Measurements from ENCODE around the gene CAMTA2.

Gene CAMTA2

DNA sequence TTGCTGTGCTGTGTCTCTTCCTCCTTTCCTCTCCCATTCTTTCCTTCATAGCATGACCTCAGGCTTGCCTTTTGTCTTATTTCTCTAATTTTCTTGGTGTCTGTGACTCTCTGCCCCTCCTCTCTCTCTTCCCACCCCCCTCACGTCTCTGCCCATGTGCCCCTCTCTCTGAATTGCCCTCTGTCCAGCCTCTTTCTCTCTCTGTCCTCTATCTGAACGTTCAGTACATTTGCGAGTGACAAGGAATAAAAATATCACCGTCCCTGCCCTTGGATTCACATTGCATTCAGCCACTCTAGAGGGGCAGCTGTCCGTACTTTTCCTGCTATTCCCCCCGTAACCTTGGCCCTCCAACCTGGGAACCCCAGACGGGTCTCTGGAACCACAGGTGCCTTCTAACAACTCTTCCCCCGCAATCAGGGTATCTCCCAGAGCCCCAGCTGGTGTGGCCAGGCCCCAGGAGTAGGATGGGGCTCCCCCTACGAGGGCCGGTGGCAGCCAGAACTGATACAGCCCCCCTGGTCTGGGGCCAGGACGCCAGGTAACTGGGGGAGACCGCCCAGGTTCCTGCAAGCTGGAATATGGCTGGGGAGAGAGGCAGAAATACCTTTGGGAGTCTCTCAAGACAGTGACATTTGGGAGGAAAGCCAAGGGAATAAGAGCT, 12.1 kb upstream of the CAMTA2 start:
- no peak for DNase-seq (ENCODE audit: low read depth in 2 of 2)

DNA sequence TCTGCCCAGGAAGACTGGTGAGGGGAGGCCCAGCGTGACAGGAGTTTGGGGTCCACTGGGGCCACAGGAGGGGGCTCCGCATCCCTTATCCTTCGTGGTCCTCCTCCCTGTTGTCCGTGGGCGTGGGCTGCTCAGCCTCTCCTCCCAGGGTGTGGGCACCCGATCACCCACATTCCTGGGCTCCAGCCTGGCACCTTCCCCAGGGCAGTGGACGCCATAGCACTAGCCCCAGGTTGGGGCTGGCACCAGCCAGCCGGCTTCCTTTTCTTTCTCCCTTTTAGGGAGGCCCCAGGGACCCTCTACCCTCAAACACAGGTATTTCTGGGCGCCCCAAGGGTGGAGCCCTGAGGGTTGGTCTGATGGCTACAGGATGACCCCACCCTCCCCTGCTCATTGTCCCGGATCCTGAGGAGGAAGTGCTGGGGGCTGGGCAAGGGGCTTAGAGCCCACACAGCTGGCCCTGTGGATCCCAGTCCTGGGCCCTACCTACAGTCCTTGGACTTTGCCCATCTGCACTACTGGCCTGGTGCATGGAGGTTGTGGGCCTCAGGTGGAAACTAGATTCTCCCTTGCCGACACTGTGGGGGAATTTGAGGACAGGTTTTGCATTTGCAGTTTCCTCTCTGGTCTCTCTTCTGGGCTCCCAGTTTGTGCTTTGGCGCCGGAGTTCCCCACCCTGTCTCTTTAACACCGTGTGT, 11.4 kb upstream of the CAMTA2 start:
- DNase-seq (ENCODE audit: low read depth in 2 of 2): no peak

DNA sequence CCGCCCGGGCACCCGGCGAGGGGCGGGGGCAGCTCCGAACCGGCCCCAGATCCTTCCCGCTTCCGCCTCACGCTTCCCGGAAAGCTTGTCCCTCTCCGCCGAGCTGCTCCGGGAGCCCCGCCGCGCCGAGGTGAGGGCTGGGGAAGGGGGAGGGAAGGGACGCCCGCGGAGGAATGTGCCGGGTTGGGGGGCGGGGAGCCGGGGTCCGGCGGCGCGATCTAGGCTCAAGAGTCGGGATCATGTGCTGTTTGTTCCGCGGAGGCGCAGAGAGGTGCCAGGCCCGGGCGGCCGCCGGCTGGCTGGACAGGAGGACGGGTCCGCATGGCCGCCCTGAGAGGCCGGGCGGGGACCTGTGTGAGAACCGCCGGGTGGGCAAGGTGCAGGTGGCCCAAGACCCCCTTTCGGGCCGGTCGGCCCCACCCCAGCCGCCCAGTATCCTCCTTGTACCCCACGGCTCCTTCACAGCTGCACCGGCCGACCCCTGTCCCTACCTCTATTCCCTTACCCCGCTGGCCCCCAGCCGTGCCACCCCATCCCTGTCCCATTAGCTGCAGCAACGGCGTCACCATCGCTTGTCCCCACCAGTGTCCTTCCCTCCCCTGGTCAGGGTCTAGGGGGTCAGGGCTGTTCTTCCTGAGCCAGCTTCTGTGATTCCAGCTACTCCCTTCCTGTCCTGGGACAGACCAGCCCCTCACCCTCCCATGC, 10.7 kb upstream of the CAMTA2 start:
- no peak for DNase-seq (ENCODE audit: low read depth in 2 of 2)

DNA sequence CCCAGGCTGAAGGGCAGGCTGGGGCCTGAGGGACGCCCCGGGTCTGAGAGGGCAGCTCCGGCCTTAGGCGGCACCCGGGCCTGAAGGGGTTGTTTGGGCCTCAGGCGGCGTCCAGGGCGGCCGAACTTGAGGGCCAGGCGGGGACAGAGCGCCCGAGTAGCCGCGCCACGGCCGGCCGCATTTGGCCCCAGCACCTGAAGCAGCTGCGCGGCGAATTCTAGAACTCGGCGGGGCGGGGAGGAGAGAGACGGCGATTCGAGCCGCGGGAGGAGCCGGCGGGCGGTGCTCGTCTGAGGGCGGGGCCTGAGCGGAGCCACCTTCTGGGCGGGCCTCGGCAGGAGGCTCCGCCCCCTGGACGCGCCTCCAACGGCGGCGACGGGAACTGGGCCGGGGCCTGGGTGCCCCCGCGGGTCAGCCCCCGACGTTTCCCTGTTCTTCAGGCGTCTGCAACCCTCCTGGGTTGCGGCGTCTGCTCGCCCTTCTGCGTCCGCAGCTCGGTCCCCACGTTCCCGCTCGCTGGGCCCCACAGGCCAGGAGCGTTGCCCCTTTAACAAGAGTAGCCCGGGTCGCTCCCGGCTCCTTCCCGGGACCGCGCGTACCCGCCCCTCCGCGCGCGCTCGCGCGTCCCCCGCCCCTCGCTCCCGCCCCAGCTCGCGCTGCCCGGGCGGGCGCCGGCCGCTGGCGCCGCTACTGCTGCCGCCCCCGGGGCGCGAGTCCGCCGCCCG, 10.0 kb upstream of the CAMTA2 start, which contains the start of the genes INCA1 and KIF1C:
INCA1 (minus strand) TSS at position 221 of the 725 bp plus-strand sequence. CDS start 3,085 bp downstream, outside the sequence.
KIF1C (plus strand) TSS at position 649 of the 725 bp plus-strand sequence. CDS start 2,297 bp downstream, outside the sequence.
- DNase-seq (ENCODE audit: low read depth in 2 of 2): peak; percentile 74 to 87

DNA sequence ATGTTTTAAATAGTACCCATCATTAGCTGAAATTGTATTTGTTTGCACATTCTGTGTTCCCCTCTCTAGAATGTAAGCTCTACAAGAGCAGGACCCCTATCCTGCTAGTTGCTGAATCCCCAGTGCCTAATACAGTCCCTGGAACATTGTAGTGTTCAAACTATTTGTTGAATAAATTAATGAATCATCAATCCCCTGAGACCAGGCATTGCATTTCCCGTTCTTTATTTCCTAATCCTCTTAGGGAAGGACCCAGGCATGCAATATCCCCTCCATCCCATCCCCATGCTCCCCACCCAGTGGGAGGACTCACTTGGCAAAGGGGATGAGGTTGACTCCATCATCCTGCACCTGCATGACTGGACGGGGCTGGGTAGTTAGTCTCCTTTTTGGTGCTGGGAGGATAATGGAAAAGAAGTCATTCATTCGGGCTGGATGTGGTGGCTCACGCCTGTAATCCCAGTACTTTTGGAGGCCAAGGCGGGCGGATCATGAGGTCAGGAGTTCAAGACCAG, 6.7 kb upstream of the CAMTA2 start:
- DNase-seq (ENCODE audit: low read depth in 2 of 2): no peak

DNA sequence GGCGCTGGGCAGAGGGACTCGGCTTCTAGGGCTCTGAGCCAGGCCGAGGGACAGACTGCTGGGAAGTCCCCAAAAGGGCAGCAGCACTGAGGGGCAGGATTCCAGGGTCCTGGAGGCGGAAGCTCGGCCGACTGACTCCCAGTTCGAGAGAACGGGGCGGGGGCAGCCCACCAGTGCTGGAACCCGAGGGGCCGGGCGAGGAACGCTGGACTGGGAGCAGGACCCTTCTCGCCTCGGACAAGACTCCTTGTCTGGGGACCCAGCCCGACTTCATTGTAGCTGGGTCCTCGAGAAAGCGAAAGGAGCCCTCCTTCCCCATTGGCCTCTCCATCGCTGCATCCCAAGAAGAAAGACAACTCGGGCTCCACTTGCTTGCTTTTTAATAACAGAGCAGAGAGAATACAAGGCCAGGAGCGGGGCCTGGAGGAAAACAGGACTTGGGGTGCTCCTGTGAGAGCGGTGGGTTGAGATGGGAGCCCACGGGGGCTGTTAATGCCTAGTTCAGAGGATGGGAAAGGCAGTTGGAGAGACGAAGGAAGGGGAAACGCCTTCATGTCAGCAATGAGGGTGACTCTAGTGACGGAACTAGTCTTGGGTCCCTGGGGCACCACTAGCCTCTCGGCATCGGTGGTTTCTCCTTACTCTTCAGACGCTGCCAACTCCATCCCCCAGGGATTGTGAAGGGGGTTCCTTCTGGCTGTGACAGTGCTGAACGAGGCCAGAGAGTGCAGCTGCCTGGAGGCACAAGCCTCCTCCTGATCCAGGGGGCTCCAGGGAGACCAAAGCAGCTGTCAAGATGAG, 492 bp upstream of the CAMTA2 start:
- DNase-seq (ENCODE audit: low read depth in 2 of 2): no peak

DNA sequence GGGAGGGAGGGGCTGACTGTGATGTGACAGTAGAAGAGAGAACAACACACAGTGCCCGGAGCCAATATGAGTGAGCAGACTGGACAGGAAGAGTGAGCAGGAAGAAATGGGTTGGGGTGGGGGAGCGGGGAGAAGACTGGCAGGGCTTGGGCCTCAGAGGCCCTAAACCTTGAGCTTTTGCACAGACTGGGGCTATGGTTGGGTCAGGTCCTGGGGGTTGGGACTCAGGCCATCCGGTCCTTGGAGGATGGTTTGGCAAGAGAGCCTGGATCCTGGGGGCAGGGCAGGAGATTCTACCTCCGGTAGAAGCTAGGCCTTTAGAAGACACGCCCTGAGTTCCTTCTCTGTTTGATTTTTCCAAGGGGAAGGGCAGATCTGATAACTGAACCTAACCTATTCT, 1.1 kb downstream of the CAMTA2 start:
- no peak for DNase-seq (ENCODE audit: low read depth in 2 of 2)

DNA sequence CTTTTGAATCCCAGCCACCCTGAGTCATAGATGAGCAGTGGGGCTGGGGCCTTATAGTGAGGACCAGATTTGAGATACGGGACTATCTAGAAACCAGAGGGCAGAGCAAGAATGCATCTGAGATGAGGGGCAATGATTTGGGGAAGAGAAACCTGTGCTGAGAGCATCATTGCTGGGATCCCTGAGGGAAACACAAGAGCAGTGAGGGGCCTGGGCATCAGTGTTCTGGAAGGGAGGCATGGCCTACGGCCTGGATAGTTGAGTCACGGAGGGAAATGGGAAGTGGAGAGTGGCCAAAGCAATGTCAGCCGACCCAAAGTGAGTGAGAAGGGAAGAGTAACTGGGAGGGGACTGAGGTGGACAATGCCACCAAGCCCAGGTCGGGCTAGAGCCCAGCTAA, 5.2 kb downstream of the CAMTA2 start:
- DNase-seq (ENCODE audit: low read depth in 2 of 2): no peak

DNA sequence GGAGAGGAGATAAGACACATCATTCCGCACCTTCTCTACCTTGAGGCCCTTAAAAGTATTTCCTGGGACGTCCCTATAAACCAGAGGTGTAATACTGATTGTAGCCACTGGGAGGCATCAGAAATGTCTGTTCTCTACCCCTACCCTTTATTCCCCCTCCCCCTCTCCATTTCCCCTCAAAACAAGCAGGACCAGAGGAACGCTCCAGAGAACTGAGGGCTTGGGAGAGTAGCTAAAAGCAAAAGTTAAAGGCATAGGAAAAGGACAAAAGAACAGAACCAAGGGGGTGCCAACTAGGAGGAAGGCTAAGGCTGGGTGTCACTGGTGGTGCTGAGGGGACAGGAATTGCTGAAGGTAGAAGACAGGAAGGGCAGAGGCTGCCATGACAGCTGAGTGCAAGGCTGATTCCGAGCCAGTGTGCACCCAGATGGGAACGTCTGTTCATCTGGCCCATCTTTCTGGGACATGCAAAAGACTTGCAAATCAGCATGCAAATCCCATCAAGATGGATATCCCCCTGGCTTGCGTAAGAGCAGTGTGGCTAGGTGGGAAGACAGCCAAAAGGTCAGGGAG, 6.7 kb downstream of the CAMTA2 start:
- DNase-seq (ENCODE audit: low read depth in 2 of 2): no peak

DNA sequence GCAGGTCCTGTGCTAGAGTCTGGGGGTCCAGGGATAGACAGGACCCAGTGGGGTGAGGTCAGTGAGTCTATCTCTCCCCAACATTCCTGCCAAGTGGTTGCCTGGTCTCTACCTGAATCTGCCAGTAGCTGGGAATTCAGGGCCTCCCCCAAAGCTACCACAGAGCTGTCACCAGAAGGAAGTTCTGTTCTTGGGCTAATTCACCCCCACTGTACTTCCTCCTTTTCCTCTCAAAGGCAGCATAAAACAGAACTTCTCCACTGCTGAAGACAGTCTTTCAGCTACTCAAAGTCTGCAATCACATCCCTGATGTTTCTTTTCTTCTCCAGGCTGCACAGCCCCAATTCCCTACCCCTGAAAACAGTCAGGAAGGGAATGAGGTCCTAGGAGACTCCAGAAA, 8.7 kb downstream of the CAMTA2 start:
- no peak for DNase-seq (ENCODE audit: low read depth in 2 of 2)

DNA sequence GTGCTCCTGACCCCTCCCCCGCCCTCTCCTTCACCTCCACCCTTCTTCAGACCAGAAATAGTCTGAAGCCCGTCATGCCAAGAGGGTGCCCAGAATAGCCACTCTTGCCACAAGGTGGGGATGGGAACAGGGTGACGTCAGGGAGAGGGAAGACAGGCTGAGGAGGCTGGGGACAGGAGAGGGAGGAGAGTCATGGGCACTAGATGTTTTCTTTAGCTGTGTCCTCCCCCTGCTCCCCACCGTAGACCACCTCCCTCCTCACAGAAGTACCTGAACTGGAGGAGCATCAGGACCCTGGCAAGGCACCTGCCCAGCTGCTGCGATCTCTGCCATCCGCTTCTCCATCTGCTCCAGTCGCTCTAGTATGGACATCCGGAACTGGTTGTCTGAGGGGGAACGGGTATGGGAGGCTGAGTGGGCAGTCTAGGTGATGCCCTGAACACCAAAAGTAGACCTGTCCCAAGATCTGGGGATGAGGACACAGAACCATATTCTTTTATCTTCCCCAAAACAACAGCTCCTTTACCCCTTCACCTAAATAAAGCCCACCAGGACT, 13.3 kb downstream of the CAMTA2 start:
- DNase-seq (ENCODE audit: low read depth in 2 of 2): no peak

DNA sequence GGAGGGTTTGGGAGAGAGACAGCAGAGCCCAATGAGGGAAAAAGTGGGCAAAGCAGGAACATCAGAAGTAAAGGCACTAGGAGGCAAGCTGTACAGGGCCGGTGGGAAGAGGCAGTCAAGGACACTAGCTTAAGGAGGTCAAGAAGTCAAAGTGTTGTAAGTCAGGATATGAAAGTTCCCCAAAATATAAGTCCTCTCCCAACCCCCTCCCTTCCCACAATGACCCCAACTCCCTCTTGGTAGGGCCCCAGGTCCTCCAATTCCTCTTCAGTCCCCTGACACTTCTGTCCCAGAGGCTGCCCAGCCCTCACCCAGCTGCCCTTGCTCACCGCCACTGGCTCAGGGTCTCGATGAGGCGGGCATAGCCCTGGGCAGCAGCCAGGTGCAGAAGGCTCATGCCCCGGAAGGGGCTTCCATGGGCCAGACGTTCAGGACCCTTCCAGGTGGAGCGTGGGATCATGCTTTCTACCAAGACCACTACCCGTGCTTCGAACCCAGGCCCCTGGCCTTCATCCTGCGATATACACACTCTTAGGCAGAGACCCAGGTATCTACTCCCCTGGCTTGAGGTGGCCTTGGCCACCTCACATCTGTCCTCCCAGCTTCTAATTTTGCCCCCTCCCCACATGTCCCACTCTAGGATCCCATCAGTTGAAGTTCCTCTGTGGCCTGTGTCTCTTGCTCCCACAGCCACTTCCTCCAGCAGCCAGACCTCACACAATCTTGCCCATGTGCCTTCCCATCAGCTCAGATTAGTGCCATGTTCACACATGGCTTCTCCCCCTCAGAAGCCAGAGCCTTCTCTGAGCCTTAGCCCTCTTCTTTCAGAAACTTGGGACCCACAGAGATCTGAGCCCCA, 14.0 kb downstream of the CAMTA2 start:
- no peak for DNase-seq (ENCODE audit: low read depth in 2 of 2)

DNA sequence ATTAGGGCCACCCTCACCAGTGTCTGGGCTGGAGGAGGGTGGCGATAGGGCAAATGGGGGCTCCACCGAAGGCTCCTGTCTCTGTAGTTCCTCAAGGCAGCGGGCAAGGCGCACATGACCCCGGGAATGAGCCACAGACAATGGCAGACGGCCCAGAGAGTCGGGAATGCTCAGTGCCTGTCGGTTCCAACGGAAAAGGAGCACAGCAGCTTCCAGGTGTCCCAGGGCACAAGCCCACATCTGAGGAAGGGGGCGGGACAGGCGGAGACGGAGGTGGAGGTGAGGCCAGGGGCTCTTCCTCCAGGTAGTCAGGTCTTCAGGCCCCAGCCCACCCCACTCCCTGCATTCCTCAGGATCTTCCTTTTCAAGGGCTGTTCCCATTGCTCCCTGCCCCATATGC, 14.7 kb downstream of the CAMTA2 start:
- no peak for DNase-seq (ENCODE audit: low read depth in 2 of 2)

DNA sequence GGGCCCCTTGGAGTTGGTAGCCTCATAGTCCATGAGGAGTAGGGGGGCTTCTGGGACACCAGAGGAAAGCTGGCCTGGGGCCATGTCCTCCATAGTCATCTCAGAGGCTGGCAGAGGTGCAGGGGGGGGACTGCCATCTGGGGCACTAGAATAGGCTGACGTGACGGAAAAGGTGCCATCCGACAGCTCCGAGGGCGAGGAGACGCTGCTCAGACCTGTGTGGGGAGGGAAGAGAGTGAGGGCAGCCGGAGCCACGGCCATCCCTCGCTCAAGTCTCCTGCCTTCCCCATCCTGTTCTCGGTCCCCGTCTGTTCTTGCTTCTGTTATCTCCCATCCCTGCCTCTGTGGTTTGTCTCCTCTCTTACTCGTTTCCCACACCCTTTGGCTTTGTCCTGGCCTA, 15.2 kb downstream of the CAMTA2 start:
- no peak for DNase-seq (ENCODE audit: low read depth in 2 of 2)

DNA sequence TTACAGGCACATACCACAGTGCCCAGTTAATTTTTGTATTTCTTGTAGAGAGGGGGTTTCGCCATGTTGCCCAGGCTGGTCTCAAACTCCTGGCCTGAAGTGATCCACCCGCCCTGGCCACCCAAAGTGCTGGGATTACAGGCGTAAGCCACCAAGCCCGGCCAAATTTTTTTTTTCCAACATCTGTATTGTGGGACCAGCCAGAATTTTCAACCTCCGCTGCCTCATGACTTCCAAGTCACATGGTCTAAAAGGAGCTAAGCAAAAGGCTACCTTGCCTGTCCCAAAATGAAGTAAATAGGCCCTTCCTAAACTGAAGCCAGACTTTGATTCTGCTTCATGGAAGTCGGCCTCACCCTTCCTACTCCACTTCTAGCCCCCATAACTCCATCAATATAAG, 15.6 kb downstream of the CAMTA2 start:
- no peak for DNase-seq (ENCODE audit: low read depth in 2 of 2)

DNA sequence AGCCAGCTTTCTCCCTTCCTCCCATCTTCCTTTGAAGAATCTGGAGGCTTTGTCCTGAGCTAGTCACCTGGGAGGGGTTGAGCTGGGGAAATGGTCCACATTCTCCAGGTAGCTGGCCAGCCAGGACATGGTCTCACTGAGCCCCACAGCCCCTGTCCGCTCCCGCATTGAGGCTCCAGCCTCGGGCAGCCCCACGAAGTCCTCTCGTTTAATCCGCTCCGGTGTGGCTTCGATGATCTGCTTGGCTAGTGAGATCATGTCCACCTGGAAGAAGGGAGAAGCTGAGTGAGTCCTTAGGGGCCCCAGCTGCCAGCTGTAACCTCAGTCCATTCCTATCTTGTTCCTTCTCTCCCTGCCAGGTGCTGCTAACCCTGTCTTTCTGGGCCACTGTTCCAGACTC, 17.2 kb downstream of the CAMTA2 start:
- no peak for DNase-seq (ENCODE audit: low read depth in 2 of 2)

DNA sequence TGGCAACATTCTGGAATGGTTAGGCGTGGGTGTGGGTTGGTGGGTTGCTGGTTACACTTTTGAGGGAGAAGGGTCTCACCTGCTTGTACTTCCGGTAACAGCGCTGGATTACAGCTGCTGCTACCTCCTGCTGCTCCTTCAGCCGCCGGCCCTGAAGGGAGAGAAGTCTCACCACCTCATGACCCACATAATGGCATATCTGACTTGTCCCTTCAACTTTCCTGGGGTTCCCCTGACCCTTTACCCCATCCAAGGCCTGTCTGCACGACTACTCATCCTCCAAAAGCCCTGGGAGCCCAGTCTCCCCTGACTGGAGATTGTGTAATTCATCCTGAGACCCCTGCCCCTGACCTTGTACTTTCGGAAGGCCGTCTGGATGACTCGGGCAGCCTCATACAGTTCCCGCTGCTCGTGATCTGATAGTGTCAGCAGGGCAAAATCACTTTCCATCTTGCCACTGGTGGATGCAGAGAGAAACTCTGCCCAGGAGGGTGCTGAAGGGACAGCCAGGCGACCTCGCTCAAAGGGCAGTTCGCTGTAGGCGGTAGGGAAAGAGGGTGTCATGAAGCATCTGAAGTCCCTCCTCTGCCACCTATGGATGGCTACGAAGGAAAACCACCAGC, 17.8 kb downstream of the CAMTA2 start:
- DNase-seq (ENCODE audit: low read depth in 2 of 2): no peak

DNA sequence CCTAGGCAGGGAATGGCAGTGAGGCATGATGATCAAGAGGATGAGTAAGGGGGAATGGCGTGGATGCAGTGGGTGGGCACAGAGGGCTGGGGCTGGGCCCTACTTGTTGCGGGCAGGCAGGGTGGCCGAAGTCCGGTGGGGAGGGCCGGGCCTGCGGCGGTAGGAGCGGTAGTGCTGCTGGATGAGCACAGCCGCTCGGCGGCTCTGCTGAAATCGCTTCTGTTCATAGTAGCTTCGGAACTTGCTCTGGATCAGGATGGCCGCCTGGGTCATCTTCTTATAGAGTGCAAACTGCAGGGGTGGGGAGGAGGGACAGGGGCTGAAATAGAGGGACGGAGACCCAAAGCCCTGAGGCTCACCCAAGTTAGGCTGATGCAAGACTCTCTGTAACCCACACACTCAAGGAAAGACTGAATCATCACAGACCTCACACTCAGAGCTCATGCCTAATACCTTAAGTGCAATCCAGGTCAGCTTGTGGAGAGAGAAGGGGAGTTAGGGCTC, 18.4 kb downstream of the CAMTA2 start:
- no peak for DNase-seq (ENCODE audit: low read depth in 2 of 2)
